Measurements from ENCODE around the gene LMBR1.
"Not testable (repeated sequence)": the region's sequence is repeated elsewhere in the genome, so short reads cannot be mapped to it uniquely, and the experiment has no call there.

LMBR1 gene

DNA sequence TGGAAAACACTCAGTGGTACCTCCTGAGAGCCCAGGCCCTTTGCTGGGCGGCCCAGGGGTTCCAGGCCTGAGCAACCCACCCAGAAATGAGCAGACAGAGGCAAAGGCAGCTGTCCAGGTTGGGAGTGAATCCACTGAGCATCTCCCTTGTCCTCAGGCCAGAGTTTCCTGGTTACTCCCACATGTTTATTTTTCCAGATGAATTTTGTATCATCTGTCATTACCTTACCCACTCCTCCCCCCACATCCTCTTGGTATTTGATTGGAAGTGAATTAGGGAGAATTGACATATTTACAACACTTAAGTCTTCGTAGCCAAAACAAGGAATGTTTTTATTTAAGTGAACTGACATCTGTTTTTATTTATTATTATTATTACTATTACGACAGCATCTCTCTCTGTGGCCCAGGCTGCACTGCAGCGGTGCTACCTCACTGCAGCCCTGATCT is 13.2 kb upstream of the LMBR1 start:
- no peak for DNase-seq (ENCODE audit: low read depth in 2 of 2)

GRCh38 chr7:156903232-156903909 is 10.4 kb upstream of the LMBR1 start:
- no peak for DNase-seq (ENCODE audit: low read depth in 2 of 2)

GRCh38 chr7:156900093-156900492 is 7.1 kb upstream of the LMBR1 start:
- DNase-seq (ENCODE audit: low read depth in 2 of 2) = not testable (repeated sequence)

- DNase-seq (ENCODE audit: low read depth in 2 of 2) = no peak
Observed at GRCh38 chr7:156898938-156899337, 6.0 kb upstream of the LMBR1 start.

DNA sequence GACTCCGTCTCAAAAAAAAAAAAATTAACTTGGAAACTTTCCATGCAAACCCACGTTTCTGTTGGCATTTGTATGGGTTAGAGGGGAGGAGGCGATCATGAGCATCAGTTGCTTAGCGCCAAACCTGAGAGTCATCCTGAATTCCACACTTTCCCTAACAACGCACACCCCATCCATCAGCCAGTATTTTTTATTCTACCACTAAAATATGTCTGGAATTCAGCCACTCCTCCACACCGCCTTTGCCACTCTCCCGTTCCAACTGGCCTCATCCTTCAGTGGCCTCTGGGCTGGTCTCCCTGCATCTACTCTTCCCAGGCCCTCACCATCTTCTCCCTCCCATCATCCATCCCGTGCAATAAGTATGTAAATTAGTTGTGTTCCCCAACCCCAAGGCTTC is 4.7 kb upstream of the LMBR1 start:
- no peak for DNase-seq (ENCODE audit: low read depth in 2 of 2)

DNA sequence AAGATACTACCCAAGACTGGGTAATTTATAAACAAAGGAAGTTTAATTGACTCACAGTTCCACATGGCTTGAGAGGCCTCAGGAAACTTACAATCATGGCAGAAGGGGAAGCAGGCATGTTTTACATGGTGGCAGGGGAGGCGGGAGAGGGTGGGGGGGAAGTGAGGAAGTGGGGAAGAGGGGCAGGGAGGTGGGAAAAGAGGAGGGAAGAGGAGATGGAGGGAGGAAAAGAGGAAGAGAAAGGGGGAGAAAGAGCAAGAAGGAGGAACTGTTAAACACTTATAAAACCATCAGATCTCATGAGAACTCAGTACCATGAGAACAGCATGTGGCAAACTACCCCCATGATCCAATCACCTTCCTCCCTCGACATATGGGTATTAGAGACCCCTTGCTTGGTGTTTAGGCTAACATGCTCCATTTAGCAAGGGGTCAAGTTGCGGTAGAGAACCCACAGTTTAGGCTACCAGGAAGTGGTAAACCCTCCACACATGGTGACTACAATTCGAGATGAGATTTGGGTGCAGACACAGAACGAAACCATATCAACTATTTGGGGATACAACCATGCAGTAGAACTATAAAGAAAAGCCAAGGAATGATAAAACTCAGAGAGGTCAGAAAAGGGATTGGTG is 3.5 kb upstream of the LMBR1 start:
- no peak for DNase-seq (ENCODE audit: low read depth in 2 of 2)

DNA sequence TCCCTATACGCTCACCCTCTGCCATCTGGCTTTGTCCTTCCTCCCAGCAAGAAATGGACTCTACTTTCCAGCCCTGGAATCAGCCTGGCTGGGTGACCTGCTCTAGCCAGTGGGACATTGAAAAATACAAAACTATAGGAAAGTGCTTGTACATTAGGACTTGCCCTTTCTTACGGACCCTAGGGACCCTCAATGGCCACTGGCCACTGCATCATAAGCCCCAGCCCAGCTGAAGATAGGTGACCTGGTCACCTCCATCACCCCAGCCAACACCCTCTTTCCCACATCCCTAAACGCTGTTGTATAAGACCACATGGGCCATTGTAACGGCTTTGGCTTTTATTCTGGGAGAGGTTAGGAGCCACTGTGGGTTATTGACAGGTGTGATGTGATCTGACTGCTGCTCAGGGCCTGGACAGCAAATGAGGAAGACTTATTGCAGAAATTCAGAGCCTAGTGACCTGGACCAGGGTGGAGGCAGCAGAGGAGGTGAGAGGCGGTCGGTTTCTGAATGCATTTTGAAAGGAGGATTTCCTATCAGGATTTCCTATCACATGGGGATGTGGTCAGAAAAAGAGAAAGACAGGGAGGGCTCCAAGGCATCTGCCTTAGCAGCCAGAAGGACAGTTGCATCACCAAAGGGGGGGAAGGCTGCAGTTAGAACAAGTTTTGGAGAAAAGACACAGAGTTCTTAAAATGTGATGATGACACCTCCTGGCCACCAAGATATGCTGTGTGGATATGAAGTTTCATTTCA is 2.2 kb upstream of the LMBR1 start:
- no peak for DNase-seq (ENCODE audit: low read depth in 2 of 2)

GRCh38 chr7:156892081-156892800 is 742 bp downstream of the LMBR1 start:
- DNase-seq (ENCODE audit: low read depth in 2 of 2) = no peak

- DNase-seq (ENCODE audit: low read depth in 2 of 2) = no peak
Observed at GRCh38 chr7:156889746-156890145, 3.2 kb downstream of the LMBR1 start.

GRCh38 chr7:156889089-156889488 is 3.9 kb downstream of the LMBR1 start:
- no peak for DNase-seq (ENCODE audit: low read depth in 2 of 2)

DNA sequence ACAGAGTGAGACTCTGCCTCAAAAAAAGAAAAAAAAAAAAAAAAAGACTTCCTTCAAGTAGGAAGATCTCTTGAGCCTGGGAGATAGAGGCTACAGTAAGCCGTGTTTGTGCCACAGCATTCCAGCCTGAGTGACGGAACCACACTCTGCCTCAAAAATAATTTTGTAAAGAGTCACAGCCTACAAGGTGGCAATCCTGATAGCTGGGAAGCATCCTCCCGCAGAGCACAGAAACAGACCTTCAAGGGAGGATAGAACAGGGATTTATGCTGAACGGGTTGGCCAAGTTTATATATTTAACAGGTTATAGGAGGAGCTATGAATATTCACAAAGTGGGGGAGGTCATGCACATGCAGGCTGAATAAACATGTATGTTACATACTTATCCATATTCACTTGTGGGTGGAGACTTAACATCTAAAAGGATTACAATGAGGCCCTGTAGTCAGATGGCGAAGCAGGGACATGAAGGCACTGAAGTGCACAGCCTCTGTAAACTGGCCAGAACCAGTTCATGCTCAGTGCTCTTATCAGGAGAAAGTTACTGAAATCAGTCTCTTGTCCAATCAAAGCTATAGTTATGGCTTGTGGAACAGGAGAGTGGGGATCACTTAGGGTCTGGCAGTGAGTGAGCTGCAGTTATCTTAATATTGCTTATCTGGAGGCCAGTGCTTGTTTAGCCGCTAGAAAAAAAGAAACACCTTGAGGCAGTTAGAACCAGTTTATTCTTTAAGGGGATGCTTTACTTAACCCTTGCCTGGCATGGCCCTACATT is 6.8 kb downstream of the LMBR1 start:
- DNase-seq (ENCODE audit: low read depth in 2 of 2) = no peak

GRCh38 chr7:156881679-156882078 is 11.3 kb downstream of the LMBR1 start:
- DNase-seq (ENCODE audit: low read depth in 2 of 2) = no peak

DNA sequence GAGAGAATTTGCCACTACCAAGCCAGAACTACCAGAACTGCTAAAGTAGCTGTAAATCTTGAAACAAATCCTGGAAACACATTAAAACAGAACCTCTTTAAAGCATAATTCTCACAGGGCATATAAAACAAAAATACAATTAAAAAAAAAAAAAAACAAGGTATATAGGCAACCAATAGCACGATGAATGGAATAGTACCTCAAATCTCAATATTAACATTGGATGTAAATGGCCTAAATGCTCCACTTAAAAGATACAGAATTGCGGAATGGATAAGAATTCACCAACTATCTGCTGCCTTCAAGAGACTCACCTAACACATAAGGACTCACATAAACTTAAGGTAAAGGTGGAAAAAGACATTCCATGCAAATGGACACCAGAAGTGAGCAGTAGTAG is 17.2 kb downstream of the LMBR1 start:
- no peak for DNase-seq (ENCODE audit: low read depth in 2 of 2)

DNA sequence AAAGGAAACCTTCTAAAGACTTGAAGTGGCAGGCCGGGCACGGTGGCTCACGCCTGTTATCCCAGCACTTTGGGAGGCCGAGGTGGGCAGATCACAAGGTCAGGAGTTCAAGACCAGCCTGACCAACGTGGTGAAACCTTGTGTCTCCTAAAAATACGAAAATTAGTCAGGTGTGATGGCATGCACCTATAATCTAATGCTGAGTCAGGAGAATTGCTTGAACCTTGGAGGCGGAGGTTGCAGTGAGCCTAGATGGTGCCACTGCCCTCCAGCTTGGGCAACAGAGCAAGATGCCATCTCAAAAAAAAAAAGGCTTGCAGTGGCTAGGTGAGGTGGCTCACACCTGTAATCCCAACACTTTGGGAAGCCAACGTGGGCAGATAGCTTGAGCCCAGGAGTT is 24.6 kb downstream of the LMBR1 start:
- not testable (repeated sequence) for DNase-seq (ENCODE audit: low read depth in 2 of 2)

DNA sequence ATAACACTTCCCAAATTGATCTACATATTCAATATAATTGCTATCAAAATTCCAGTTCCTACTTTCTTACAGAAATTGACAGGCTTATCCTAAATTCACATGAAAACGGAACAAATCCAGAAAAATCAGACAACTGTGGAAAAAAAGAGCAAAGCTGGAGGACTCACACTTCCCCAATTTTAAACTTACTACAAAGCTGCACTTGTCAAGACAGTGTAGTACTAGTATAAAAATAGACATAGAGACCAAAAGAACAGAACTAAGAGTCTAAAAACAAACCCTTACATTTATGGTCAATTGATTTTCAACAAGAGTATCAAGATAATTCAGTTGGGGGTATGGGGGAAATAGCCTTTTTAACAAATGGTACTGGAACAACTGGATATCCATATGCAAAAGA is 27.5 kb downstream of the LMBR1 start:
- DNase-seq (ENCODE audit: low read depth in 2 of 2) = no peak

DNA sequence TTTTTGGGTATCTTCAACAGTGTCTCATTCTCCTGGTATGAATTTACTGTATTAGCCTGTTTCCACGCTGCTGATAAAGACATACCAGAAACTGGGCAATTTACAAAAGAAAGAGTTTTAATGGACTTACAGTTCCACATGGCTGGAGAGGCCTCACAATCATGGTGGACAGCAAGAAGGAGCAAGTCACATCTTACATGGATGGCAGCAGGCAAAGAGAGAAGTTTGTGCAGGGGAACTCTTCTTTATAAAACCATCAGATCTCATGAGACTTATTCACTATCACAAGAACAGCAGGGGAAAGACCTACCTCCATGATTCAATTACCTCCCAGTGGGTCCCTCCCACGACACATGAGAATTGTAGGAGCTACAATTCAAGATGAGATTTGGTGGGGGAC is 31.0 kb downstream of the LMBR1 start:
- DNase-seq (ENCODE audit: low read depth in 2 of 2) = not testable (repeated sequence)

DNA sequence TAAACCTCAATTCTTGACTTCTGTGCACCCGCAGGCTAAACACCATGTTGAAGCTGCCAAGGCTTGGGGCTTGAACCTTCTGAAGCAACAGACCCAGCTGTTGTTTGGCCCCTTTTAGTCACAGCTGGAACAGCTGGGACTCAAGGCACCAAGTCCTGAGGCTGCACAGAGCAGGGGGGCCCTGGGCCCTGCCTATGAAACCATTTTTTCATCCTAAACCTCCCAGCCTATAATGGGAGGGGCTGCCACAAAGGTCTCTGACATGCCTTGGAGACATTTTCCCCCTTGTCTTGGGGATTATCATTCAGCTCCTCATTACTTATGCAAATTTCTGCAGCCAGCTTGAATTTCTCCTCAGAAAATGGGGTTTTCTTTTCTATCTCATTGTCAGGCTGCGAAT is 31.8 kb downstream of the LMBR1 start:
- DNase-seq (ENCODE audit: low read depth in 2 of 2) = no peak

- not testable (repeated sequence) for DNase-seq (ENCODE audit: low read depth in 2 of 2)
Observed at GRCh38 chr7:156860099-156860498, 32.9 kb downstream of the LMBR1 start.

- no peak for DNase-seq (ENCODE audit: low read depth in 2 of 2)
Observed at GRCh38 chr7:156858523-156858922, 34.5 kb downstream of the LMBR1 start.

DNA sequence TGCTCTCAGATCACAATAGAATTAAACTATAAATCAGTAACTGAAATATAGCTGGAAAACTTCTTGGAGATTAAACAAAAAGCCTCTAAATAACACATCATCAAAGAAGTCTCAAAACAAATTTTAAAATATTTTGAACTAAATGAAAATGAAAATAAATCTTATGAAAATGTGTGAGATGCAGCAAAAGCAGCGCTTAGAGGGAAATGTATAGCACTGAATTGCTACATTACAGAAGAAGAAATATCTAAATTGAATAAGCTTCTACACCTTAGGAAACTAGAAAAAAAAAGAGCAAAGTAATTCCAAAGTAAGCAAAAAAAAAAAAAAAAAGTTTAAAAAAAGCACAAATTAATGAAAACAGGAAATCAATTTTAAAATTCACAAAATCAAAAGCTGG is 35.2 kb downstream of the LMBR1 start:
- no peak for DNase-seq (ENCODE audit: low read depth in 2 of 2)

DNA sequence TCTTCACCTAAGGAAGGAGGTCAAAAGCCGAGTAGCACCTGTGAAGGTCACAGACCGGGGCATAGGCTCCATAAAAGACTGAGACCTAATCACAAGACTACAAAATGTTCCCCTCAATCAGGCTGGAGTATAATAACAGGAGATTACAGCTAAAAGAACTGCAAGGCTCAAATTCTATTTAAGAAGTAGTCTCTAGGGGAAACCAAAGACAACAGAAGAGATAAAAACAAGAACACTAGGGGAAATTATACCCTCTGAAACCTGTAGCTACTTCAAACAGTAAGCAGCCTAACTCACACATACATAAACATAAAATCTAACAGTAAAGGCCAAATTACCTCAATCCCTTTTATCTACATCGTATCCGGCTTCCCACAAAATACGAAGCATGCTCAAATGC is 38.3 kb downstream of the LMBR1 start:
- no peak for DNase-seq (ENCODE audit: low read depth in 2 of 2)

DNA sequence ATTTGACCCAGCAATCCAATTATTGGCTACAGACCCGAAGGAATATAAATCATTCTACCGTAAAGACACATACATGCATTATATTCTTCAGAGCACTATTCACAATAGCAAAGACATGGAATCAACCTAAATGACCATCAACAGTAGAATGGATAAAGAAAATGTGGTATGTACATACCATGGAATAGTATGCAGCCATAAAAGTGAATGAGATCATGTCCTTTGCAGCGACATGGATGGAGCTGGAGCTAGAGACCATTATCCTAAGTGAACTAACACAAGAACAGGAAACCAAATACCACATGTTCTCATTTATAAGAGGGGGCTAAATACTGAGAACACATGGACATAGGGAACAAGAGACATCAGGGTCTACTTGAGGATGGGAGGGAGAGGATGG is 44.0 kb downstream of the LMBR1 start:
- DNase-seq (ENCODE audit: low read depth in 2 of 2) = no peak

Measured in fibroblast of skin of left biceps (primary cell).